Naive B cell (primary cell): ENCODE results near the gene TMEM63B. TPM values are rescaled to one million over a fixed set of nuclear protein-coding genes. Genes with fewer than 3 reads are reported as not detected.
"Not testable (repeated sequence)": the region's sequence is repeated elsewhere in the genome, so short reads cannot be mapped to it uniquely, and the experiment has no call there.

Experiments used
- ATAC-seq, 2 donors: fragments of 150-1000 bp; cut with Tn5 transposase; 2 replicates each; pipeline ENCODE4 v1.10.0; 2021; ENCODE audit warnings: low read depth in 2 of 2, mild to moderate bottlenecking in 2 of 2, moderate library complexity in 2 of 2
- DNase-seq: peaks from one replicate; pipeline ENCODE4 v3.0.0; 2022
- H3K27ac Mint-ChIP-seq, 6 donors: one replicate each; pipeline ENCODE4 v1.8.0; 2020 to 2022; ENCODE audit warnings: mild to moderate bottlenecking in 6 of 6, mixed read lengths in 6 of 6, moderate library complexity in 5 of 6, inconsistent platforms in 2 of 6
- H3K27me3 Mint-ChIP-seq, 3 donors: one replicate each; pipeline ENCODE4 v1.8.0; 2021 to 2022; ENCODE audit warnings: mixed read lengths in 3 of 3, mild to moderate bottlenecking in 1 of 3
- H3K36me3 Mint-ChIP-seq, 2 donors: one replicate each; pipeline ENCODE4 v1.8.0; 2020 to 2022; ENCODE audit warnings: mixed read lengths in 2 of 2, inconsistent platforms in 1 of 2, mild to moderate bottlenecking in 1 of 2
- H3K4me1 Mint-ChIP-seq, 3 donors: one replicate each; pipeline ENCODE4 v1.8.0; 2020 to 2022; ENCODE audit warnings: mixed read lengths in 3 of 3, inconsistent platforms in 1 of 3, mild to moderate bottlenecking in 1 of 3, moderate library complexity in 1 of 3
- H3K4me3 Mint-ChIP-seq, 8 donors: one replicate each; pipeline ENCODE4 v1.8.0; 2020 to 2022; ENCODE audit warnings: mild to moderate bottlenecking in 8 of 8, mixed read lengths in 8 of 8, moderate library complexity in 8 of 8, inconsistent platforms in 2 of 8
- H3K9me3 Mint-ChIP-seq, 7 donors: one replicate each; pipeline ENCODE4 v1.8.0; 2020 to 2022; ENCODE audit warnings: mixed read lengths in 7 of 7, mild to moderate bottlenecking in 5 of 7, inconsistent platforms in 2 of 7, moderate library complexity in 1 of 7
- polyA plus RNA-seq, 6 donors: library from polyadenylated mRNA; unstranded; fragments of 300-500 nt; fragmentation: Illumina TruSeq; gene quantifications; one replicate each; pipeline ENCODE4 v1.2.3, GENCODE V29; 2021; ENCODE audit warnings: low read depth in 6 of 6

TMEM63B gene
- polyA plus RNA-seq, 6 donors from 2014 or later = 0.38 to 1.6 (median 0.50) TPM; not detected in 1

DNA sequence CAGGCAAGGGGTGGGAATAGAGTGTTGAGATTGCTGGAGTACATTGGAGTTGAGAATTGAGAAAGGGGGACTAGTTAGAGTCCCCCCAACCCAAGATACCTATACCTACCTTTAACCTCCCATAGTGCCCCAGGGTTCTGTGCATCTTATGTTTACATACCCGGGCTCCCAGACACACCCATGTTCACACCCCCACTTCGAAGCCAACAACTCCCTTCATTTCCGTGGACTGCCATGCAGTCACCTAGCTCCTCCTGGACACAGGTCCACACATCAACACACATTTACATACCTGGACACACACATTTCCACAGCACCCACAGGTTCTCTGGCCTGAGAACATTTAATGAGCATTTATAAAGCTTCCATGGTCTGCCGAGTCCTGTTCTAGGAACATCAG, 5.1 kb downstream of the TMEM63B start:
- Mint-ChIP-seq H3K9me3 (no peaks in the 10 kb centered on the region), H3K4me3 (peak overlapping the region in 2 of 8 donors; percentile 61 to 76), H3K27ac (peak overlapping the region in 4 of 6 donors; percentile 26 to 66 (median 56)), H3K27me3 (no peaks in the 10 kb centered on the region), H3K36me3 (peaks cover 0 to 15% of the 10 kb centered on the region in 2 donors), H3K4me1 (peaks cover 13 to 29% (median 14%) of the 10 kb centered on the region in 3 donors)
- ATAC-seq (no peak), DNase-seq (no peak)

DNA sequence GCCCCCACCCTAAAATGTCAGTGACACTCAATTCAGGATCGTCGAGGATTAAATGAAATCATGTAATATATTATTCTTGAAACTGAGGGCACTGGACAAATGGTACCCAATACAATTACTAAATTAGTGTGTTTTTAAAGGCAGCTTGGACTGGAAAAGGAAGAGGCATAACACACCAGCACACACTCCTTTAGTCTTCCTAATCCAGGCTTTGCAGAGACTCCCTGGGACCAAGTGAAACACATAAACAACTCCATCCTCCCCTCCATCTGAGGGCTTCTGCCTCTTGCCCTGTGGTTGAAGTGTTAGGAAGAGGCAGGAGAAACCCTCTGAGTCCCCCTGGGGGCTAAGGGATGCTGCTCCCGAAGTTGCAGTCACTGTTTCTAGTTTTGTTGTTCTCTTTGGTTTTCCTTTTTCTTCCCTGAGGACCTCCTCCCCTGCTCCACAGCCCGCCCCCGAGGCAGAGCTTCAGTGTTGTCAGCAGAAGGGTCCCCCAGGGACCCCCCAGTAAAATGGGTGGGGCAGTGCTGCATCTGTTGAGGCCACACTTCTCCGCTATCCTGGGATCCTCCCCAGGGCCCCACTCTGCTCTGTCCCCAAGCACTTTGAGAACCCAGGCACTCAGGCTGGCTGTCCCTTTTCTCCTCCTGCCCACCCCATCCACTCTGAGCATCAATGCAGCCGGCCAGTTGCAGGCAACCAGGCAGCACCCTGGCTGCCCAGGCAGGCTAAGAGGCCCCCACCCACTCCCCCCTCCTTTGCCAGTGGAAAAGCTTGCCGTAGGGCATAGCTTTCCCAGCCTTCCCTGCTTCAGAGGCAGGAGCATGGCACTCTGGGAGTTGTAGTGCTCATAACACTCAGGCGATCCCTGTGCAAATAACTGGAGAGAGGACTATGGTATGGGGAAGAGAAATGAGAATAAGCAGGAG, 5.9 kb downstream of the TMEM63B start:
- Mint-ChIP-seq H3K27me3 (no peaks in the 10 kb centered on the region), H3K36me3 (peaks cover 0 to 15% of the 10 kb centered on the region in 2 donors), H3K4me3 (peak overlapping the region in 1 of 8 donors; percentile 43), H3K4me1 (peaks cover 11 to 26% (median 11%) of the 10 kb centered on the region in 3 donors), H3K9me3 (no peaks in the 10 kb centered on the region), H3K27ac (peak overlapping the region in 3 of 6 donors; percentile 36 to 69 (median 65))
- ATAC-seq = no peak
- DNase-seq = no peak

DNA sequence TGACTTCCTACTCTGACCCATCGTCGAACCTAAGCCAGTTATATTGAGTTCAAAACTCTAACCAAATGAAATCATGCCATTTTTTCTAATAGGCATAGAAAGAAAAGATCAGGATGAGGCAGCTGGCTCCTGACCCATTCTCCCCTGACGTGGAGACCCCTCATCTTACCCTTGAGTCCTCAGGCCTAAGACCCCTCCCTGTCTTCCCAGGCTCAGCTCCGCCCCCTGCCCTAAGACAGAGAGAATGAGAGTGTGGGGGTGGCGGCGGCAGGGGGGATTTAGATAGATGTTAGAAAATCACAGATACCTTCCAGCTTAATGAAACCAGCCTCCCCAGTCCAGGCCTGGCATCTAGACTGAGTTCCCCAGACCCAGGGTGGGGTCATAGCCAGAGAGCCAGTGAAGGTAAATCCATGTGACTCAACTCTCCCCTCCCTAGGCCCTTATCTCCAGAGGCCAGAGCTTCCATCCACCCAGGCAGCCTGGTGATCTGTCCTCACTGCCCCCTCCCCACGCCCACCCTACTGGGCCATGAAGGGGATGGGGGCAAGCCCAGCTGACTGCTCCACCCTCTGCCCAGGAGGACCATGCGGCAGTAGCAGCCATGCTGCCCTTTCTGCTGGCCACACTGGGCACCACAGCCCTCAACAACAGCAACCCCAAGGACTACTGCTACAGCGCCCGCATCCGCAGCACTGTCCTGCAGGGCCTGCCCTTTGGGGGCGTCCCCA, 6.8 kb downstream of the TMEM63B start:
- ATAC-seq = no peak
- peaks cover 0 to 20% of the 10 kb centered on the region in 2 donors for H3K36me3 Mint-ChIP-seq
- H3K27ac Mint-ChIP-seq = peak overlapping the region in 1 of 6 donors; percentile 47
- H3K9me3 Mint-ChIP-seq = no peaks in the 10 kb centered on the region
- H3K4me1 Mint-ChIP-seq = peaks cover 11 to 23% (median 14%) of the 10 kb centered on the region in 3 donors
- peak overlapping the region in 2 of 8 donors; percentile 2 to 43 for H3K4me3 Mint-ChIP-seq
- H3K27me3 Mint-ChIP-seq = no peaks in the 10 kb centered on the region
- DNase-seq = no peak

DNA sequence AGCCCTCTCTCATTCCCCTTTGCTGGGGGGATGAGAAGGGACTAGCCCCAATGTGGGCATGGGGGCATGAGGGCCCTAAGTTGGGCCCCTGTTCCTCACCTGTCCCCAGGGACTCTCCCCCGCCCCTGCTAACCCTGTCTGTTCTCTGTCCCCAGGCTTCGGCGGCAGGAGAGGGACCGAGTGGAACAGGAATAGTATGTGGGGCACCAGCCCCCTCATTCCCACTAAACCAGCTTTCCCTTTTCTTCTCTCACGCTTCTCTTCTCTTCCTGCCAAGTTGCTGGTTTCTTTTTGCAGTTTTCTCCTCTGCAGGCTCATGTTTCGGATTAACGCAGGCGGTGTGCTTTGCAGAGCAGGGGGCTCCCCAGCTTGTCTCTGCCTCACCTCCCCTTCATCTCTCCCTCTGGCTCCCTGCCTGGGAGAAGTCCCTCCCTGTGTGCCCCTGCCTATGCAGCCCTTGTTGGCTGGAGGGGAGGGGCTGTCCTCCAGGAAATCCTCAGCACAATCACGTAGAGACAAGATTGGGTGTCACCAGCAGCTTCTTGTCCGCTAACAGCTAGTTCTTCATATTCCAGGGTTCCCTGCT, 7.9 kb downstream of the TMEM63B start:
- H3K36me3 Mint-ChIP-seq = peaks cover 0 to 32% of the 10 kb centered on the region in 2 donors
- peaks cover 8 to 23% (median 14%) of the 10 kb centered on the region in 3 donors for H3K4me1 Mint-ChIP-seq
- H3K27ac Mint-ChIP-seq = peak overlapping the region in 1 of 6 donors; percentile 32
- no peaks in the 10 kb centered on the region for H3K9me3 Mint-ChIP-seq
- peak overlapping the region in 1 of 8 donors; percentile 26 for H3K4me3 Mint-ChIP-seq
- no peak for ATAC-seq
- DNase-seq = no peak
- H3K27me3 Mint-ChIP-seq = no peaks in the 10 kb centered on the region

DNA sequence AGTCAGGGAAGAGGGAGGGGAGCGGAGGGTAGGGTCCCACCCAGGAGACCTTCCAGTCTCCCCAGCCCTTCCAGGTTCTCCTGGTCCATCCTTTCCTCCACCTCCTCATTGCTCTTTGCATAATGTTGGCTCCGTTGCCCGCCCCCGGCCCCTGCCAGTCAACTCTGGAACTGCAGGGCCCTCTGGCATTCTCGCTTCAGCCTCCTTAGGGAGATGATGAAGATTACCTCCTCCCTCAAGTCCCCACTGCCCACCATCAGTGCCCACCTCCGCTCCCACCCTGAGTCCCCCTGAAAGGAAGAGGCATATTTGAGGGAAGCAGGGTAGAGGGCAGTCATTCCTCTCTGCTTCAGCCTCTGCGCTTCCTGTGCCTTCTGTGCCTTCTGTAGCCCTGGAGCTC, 8.5 kb downstream of the TMEM63B start:
- peaks cover 0 to 38% of the 10 kb centered on the region in 2 donors for H3K36me3 Mint-ChIP-seq
- no peak for DNase-seq
- H3K27me3 Mint-ChIP-seq = no peaks in the 10 kb centered on the region
- H3K4me1 Mint-ChIP-seq = peaks cover 8 to 23% (median 14%) of the 10 kb centered on the region in 3 donors
- peak overlapping the region in 1 of 6 donors; percentile 10 for H3K27ac Mint-ChIP-seq
- no peak for ATAC-seq
- no peak overlapping the region for H3K4me3 Mint-ChIP-seq
- no peaks in the 10 kb centered on the region for H3K9me3 Mint-ChIP-seq

DNA sequence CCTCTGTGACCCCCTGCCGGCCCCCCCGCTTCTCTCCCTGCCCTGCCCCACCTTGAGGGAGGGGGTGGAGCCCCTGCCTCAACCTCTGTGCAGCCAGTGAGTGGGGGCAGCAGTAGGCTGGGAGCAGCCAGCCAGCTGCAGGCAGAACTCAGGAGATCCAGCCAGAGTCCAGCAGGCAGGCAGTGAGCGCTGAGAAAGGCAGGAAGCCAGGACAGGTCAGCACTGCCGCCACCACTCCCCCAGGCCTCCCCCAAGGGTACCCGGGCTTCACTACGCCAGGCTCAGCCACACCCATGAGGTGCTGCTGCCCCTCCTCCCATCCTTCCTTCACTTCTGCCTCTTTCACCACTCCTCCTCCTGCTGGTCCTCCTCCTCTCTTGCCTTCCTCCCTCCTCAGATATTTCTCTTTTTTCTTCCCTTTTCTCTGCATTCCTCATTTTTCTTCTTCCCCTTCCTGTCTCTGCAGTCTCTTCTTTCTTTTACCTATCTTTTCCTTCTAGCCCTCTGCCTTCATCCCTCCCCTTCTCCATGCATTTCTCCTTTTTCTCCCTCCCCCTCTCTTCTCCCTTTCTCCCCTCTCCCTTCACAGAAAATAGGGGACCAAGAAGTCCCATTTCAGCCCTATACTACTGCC, 11.5 kb downstream of the TMEM63B start:
- Mint-ChIP-seq H3K4me3 (no peak overlapping the region), H3K4me1 (peaks cover 0 to 6% (median 3%) of the 10 kb centered on the region in 3 donors), H3K27ac (no peak overlapping the region), H3K27me3 (no peaks in the 10 kb centered on the region), H3K36me3 (peaks cover 0 to 40% of the 10 kb centered on the region in 2 donors), H3K9me3 (no peaks in the 10 kb centered on the region)
- ATAC-seq = no peak
- DNase-seq = no peak

DNA sequence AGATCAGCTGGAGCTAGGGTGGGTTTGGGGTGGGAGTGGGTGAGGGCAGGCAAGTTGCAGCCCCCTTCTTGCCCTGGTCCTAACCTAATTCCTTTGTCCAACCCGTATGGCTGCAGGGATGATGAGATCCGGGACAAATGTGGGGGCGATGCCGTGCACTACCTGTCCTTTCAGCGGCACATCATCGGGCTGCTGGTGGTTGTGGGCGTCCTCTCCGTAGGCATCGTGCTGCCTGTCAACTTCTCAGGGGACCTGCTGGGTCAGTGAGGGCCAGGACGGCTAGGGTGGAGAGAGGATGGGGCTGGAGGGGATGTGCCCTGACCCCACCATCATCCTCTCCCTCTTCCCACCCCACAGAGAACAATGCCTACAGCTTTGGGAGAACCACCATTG, 12.0 kb downstream of the TMEM63B start:
- no peaks in the 10 kb centered on the region for H3K9me3 Mint-ChIP-seq
- H3K27ac Mint-ChIP-seq = no peak overlapping the region
- no peak for ATAC-seq
- H3K36me3 Mint-ChIP-seq = peaks cover 0 to 40% of the 10 kb centered on the region in 2 donors
- no peak overlapping the region for H3K4me3 Mint-ChIP-seq
- H3K27me3 Mint-ChIP-seq = no peaks in the 10 kb centered on the region
- no peak for DNase-seq
- H3K4me1 Mint-ChIP-seq = peaks cover 0 to 4% (median 0%) of the 10 kb centered on the region in 3 donors

DNA sequence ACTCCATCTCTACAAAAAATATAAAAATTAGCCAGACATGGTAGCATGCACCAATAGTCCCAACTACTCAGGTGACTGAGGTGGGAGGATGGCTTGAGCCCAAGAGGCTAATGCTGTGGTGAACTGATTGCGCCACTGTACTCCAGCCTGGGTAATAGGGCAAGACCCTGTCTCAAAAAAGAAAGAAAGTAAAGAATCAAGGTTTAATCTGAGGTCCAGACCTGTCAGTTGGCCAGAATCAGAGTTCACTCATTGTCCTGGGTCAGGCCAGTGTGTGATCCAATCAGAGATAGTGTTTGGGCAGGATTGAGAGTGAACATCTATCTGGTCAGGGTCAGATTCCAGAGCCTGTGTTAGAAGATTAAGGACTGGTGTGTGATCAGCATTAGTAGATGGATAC, 15.5 kb downstream of the TMEM63B start:
- no peaks in the 10 kb centered on the region for H3K27me3 Mint-ChIP-seq
- DNase-seq = no peak
- peaks cover 0 to 26% of the 10 kb centered on the region in 2 donors for H3K36me3 Mint-ChIP-seq
- ATAC-seq = no peak
- no peak overlapping the region for H3K27ac Mint-ChIP-seq
- peaks cover 0 to 4% (median 0%) of the 10 kb centered on the region in 3 donors for H3K4me1 Mint-ChIP-seq
- H3K9me3 Mint-ChIP-seq = no peaks in the 10 kb centered on the region
- H3K4me3 Mint-ChIP-seq = no peak overlapping the region

DNA sequence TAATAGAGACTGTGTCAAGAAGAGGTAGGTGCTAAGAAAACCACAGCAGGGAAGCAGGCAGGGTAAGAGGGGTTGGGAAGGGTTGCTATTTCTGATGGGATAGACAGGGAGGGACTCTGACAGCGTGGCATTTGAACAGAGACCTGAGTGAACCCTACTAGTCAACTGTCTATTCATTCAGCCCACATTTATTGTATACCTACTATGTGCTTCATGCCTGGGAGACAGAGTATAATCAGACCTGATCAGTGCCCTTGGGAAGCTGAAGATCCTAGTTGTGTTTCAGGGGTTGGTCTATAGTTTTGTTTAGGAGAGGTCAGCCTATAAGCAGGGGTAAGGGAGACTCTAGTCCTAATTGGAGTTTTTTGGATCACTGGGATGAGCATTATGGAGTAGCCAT, 16.4 kb downstream of the TMEM63B start:
- Mint-ChIP-seq H3K27me3 (no peaks in the 10 kb centered on the region), H3K4me1 (peaks cover 0 to 4% (median under 1%) of the 10 kb centered on the region in 3 donors), H3K36me3 (peaks cover 0 to 28% of the 10 kb centered on the region in 2 donors), H3K9me3 (no peaks in the 10 kb centered on the region), H3K27ac (peak overlapping the region in 2 of 6 donors; percentile 31 to 63), H3K4me3 (no peak overlapping the region)
- DNase-seq (no peak), ATAC-seq (no peak)

DNA sequence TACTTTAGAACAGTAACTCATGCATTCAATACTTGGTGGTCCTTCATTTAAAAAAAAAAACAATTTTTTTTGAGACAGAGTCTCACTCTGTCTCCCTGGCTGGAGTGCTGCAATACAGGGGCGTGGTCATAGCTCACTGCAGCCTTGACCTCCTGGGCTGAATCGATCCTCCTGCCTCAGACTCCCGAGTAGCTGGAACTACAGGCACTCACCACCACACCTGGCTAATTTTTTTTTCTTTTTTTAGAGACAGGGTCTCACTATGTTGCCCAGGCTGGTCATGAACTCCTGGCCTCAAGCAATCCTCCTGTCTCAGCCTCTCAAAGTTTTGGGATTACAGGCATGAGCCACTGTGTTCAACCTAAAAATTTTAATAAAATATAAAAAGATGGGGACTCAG, 17.2 kb downstream of the TMEM63B start:
- DNase-seq, H3K9me3 Mint-ChIP-seq, H3K4me3 Mint-ChIP-seq, H3K27me3 Mint-ChIP-seq, ATAC-seq, H3K27ac Mint-ChIP-seq, H3K4me1 Mint-ChIP-seq: not testable (repeated sequence)
- H3K36me3 Mint-ChIP-seq = peaks cover 5 to 25% of the 10 kb centered on the region in 2 donors

DNA sequence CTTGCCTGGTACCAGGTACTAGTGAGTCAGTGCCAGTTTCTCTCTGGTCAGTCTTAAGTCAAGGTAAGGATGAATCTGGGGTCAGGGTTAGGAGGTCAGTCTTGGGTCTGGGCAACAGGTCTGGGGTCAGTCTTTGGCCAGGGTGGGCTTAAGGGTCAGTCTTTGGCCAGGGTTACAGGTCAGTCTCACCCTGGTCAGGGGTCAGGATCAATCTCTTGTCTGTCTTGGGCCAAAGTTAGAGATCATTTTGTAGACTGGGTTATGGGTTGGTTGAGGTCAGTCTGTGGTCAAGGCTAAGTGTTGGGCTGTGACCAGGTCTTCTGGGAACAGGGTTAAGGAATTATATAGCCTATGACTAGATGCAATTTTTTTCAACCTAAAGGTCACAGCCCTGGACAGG, 18.5 kb downstream of the TMEM63B start:
- no peak for DNase-seq
- H3K27me3 Mint-ChIP-seq = no peaks in the 10 kb centered on the region
- H3K27ac Mint-ChIP-seq = no peak overlapping the region
- peaks cover 5% of the 10 kb centered on the region in 3 donors for H3K4me1 Mint-ChIP-seq
- no peak overlapping the region for H3K4me3 Mint-ChIP-seq
- no peak for ATAC-seq
- H3K9me3 Mint-ChIP-seq = no peaks in the 10 kb centered on the region
- peaks cover 7 to 20% of the 10 kb centered on the region in 2 donors for H3K36me3 Mint-ChIP-seq

DNA sequence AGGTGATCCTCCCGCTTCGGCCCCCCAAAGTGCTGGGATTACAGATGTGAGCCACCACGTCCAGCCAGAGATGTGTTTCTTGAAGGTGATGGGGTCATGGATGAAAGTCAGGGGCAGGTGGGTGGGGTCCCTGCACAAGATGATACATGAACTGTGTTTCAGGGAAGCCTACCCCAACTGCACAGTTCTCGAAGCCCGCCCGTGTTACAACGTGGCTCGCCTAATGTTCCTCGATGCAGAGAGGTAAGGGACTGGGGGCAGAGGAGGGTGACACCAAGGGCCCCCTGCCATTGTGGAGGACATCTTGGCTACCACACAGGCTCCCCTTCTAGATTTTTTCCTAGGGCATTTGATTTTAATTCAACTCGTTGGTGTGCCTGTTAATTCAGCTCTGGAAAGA, 19.3 kb downstream of the TMEM63B start:
- Mint-ChIP-seq H3K27me3 (no peaks in the 10 kb centered on the region), H3K4me3 (no peak overlapping the region), H3K4me1 (peaks cover 9 to 11% (median 10%) of the 10 kb centered on the region in 3 donors), H3K9me3 (no peaks in the 10 kb centered on the region), H3K36me3 (peaks cover 8 to 18% of the 10 kb centered on the region in 2 donors), H3K27ac (peak overlapping the region in 1 of 6 donors; percentile 44)
- ATAC-seq (no peak), DNase-seq (no peak)

DNA sequence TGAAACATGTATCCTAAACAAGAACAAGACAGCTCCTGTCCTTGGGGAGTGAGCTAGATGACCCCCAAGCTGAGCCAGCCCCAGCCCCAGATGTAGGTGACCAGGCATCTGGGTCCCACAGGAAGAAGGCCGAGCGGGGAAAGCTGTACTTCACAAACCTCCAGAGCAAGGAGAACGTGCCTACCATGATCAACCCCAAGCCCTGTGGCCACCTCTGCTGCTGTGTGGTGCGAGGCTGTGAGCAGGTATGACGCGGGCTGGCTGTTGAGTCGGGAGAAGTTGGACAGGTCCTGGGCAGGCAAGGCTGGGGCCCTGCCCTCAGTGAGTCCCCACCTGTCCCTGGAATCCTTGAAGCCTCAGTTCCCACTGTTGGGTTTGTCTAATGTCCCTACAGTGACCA, 19.9 kb downstream of the TMEM63B start:
- H3K27me3 Mint-ChIP-seq = no peaks in the 10 kb centered on the region
- H3K9me3 Mint-ChIP-seq = no peaks in the 10 kb centered on the region
- H3K4me1 Mint-ChIP-seq = peaks cover 9 to 14% (median 14%) of the 10 kb centered on the region in 3 donors
- DNase-seq (no peak), ATAC-seq (no peak)
- peaks cover 8 to 18% of the 10 kb centered on the region in 2 donors for H3K36me3 Mint-ChIP-seq
- no peak overlapping the region for H3K4me3 Mint-ChIP-seq
- peak overlapping the region in 2 of 6 donors; percentile 16 to 44 for H3K27ac Mint-ChIP-seq
